Measurements from ENCODE around the gene KIAA0586.
A peak's percentile ranks its signal among the peaks of the same experiment; 100 is the strongest.
"Not testable (repeated sequence)": the region's sequence is repeated elsewhere in the genome, so short reads cannot be mapped to it uniquely, and the experiment has no call there.

The KIAA0586 gene

DNA sequence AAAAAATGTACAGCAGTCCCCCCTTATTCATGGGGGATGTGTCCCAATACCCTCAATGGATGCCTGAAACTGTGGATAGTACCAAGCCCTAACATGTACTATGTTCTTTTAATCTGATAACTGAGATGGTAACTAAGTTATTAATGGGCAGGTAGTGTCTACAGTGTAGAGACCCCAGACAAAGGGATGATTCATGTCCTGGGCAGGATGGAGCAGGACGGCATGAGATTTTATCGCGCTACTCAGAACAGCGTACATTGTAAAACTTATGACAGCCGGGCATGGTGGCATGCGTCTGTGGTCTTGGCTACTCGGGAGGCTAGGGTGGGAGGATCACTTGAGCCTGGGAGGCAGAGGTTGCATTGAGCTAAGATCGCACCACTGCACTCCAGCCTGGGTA lies 37.1 kb downstream of the KIAA0586 start:
- no peak for DNase-seq (ENCODE audit: low read depth)

DNA sequence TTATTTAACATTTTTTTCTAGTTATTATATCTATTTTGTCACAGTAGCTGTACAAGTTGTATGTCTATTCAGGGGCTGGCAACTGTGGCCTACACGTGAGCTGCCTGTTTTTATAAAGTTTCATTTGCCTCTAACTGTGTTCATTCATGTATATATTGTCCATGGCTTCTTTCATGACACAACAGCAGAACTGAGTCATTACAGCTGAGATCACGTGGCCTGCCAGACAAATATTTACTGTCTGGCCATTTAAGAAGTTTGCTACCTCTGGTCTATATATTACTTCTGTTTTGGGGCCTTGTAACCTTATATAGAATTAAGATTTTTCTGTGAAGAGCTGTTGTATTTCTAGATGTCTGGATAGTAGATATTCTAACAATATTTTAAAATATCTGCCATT lies 37.9 kb downstream of the KIAA0586 start:
- DNase-seq (ENCODE audit: low read depth): no peak

DNA sequence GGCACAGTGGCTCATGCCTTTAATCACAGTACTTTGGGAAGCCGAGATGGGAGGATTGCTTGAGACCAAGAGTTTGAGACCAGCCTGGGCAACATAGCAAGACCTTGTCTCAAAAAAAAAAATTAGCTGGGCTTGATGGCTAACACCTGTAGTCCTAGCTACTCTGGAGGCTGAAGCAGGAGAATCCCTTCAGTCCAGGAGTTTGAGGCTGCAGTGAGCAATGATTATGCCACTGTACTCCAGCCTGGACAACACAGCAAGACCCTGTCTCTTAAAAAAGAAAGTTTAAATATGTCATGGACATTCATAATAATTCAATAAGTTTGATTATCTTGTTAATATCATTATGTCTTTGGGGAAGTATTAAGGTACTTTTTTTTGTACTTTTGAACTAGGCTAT lies 38.9 kb downstream of the KIAA0586 start:
- DNase-seq (ENCODE audit: low read depth): no peak

DNA sequence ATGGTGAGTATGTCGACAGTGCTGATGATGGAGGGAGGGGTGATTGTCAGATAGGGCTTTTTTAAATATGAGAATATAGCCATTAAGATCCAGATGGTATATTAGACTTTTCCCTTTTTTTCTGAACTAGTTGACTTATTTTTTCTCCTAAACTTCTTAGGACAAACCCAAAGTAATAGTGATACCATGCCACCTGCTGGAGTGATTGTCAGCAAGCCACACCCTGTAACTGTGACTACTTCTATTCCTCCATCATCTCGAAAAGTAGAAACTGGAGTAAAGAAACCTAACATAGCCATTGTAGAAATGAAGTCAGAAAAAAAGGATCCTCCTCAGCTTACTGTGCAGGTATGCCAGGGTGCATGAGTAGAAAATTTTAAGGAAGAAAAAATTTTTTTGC lies 40.1 kb downstream of the KIAA0586 start:
- DNase-seq (ENCODE audit: low read depth): no peak

DNA sequence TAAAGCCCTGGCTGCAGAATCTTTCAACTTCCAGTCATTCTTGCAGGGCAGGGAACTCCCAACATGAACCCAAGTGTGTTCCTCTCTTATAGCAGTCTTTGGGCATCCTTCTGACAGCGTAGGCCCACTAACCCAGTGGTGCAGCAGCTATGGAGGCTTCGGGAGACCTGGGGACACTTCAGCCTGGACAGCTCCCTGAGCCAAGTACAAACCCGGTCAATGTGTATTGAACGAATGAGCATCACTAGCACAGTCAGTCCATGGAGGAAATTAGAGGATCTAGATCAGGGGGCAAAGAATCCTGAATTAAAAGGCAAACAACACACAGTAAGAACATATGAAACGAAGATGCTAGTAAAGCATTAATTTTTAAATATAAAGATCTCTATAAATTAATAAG lies 41.8 kb downstream of the KIAA0586 start:
- no peak for DNase-seq (ENCODE audit: low read depth)

DNA sequence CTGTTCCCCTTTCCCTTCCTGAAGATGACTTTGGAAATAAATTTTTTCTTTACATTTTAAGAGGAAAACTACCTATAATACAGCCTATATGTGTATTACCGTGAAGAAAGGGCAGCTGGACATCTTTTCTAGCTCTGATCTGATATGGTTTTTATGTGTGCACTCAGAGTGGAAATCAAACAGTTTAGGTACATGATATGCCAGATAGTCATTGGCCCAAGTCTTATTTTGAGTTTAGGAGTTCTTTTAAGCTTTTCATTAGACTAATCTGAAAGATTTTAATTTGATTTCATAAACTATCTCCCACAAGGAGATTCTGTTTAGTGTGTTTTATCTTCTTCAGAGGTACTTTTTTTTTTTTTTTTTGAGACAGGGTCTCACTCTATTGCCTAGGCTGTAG lies 48.8 kb downstream of the KIAA0586 start:
- DNase-seq (ENCODE audit: low read depth): no peak

DNA sequence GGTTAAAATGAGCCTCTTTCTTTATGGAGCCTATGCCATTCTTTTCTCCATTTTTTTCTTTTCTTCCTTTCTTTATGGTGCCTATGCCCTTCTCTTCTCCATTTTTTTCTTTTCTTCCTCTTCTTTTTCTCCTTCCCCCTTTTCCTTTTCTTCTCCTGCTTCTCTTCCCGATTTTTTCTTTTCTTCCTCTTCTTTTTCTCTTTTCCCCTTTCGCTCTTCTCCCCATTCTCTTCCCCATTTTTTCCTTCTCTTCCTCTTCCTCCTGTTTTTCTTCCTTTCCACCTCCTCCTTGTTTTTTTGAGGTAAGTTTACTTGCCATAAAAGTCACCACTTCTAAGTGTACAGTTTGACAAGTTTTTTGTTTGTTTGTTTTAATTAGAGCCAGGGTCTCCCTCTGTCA lies 50.1 kb downstream of the KIAA0586 start:
- DNase-seq (ENCODE audit: low read depth): no peak

DNA sequence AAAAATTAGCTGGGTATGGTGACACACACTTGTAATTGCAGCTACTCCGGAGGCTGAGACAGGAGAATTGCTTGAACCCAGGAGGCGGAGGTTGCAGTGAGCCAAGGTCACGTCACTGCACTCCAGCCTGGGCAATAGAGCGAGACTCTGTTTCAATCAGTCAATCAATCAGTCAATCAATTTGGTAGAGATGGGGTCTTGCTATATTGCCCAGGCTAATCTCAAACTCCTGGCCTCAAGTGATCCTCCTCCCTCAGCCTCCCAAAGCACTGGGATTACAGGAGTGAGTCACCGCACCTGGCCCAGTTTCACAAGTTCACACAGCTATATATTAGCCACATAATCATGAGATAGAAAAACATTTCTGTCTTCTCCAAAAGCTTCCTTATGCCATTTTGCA lies 50.8 kb downstream of the KIAA0586 start:
- not testable (repeated sequence) for DNase-seq (ENCODE audit: low read depth)

DNA sequence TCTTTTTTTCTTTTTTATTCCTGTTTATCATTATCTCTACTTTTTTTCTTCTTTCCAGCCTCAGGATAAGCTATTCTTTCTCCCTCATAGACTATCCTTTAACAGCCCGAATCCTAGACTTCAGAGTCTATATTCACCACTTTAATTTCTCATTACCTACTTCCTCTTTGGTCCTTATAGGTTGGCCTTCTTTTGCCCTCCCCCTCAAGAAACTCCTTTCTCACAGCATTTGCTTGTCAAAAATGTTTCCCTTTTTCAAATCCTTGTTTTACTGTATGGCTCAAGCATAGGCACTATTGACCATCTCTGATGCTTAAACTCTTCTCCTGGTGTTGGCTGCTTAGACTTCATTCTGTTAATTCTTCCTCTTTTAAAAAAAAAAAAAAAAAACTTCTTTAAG lies 52.5 kb downstream of the KIAA0586 start:
- no peak for DNase-seq (ENCODE audit: low read depth)

DNA sequence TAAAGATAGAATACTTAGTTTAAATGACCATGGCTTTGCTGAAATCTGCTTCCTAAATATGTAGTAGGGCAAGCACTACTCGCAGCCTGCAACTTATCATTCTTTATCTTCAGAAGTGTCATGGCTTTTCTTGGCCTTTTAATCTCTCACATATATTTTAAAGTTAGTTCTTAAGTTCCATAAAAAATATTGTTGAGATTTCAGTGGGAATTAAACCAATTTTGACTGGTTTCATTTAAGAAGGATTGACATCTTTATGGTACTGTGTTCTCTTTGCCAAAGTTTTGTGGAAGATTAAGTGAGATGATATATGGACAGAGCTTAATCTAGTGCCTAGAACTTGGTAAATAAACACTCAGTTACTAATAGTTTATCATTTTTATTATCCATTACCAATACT lies 56.7 kb downstream of the KIAA0586 start:
- no peak for DNase-seq (ENCODE audit: low read depth)

DNA sequence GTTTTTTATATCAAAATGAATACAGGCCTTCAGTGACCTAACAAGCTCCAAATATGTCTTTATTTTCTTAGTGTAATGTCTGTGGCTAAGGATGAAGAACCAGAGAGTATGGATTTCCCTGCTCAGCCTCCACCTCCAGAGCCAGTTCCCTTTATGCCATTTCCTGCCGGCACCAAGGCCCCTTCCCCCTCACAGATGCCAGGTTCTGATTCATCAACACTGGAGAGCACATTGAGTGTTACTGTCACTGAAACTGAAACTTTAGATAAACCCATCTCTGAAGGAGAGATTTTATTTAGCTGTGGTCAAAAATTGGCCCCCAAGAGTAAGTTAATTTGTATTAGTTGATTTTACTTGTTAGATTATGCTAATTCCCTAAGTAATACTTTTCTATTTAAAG lies 61.0 kb downstream of the KIAA0586 start:
- no peak for DNase-seq (ENCODE audit: low read depth)

DNA sequence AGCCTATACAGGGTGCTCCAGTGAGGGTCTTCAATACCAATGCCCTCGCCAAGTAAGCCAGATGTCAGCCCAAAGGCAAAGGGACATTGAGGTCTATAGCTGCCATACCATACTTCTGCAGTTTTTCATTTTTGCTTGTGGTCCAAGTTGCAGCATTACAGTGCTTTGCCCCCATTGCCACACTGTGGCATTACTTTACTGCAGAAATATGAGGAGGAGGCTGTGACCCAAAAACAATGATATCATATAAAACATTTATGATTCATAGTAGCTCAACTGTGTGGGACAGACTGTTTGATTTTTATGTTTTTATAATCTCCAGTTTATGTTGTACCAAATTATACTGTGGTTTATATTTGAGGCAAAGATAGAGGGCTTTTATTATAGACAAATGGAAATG lies 64.1 kb downstream of the KIAA0586 start:
- DNase-seq (ENCODE audit: low read depth): no peak

DNA sequence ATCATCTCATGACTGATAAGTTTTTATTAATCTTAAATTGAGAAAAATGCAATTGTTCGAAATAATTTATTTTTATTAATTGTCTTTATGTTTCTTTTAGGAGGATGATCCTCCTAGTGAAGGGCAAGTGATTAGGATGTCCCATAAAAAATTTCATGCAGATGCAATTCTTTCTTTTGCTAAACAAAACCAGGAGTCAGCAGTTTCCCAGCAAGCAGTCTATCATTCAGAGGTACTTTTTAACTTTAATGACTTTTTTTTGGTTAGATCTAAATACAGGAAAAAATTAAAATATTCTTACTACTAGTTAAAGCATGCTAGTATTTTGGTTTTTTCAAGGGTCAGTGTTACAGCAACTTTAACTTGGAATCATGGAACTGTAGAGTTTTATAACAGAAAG lies 64.5 kb downstream of the KIAA0586 start:
- DNase-seq (ENCODE audit: low read depth): no peak

DNA sequence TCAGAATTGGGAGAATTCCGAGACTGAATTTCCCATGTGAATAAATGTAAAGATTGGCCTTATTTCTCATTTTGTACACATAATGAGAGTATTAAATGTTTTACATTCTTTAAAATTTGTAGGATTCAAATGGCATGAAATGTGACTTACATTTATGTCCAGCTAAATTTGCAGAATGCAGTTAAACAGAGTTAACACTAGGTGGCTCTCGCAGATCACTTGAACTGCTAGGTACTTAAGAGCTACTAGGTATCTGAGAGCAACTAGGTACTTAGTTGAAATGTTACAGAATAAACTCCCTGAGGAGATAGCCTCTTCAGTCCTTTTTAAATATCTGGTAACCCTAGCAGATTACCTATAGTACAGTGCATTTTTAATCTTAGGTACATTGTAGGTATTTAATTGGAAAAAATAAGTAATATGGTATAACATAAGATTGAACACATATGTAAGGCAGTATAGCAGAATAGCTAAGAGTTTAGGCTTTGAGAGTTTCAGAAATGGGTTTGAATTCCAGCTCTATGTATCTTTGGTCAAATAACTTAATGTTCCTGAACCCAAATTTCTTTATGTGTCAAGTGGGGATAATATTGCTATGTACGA lies 73.8 kb downstream of the KIAA0586 start:
- DNase-seq (ENCODE audit: low read depth): peak; percentile 78

DNA sequence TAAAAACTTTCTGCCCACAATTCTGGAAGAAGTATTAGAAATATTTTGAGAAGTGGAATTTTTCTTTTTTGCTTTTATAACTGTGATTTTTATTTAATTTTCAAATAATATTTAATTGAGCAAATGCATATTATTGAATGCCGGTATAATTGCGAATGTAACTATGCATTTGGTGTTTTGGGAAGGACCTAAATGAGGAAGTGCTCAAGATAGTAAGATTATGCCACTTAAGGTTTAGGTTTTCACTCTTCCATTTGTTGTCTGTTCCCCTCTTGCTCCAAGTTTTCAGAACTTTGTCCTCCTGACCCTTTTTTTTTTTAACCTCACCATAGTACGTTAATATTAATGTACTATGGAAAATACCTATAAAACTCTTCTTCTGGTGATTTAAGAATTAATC lies 85.8 kb downstream of the KIAA0586 start:
- DNase-seq (ENCODE audit: low read depth): no peak

DNA sequence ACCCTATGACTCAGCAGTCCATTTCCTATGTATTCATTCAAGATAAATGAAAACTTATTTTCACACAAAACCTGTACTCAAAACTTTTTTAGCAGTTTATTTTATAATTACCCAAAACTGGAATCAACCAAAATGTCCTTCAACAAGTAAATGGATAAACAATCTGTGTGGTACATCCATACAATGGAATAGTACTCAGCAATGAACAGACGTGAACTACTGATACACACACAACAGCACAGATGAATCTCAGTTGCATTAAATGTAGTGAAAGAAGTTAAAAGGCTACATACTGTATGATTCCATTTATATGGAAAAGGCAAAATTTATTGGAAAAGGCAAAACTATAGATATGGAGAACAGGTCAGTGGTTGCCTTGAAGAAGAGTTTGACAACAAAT lies 90.1 kb downstream of the KIAA0586 start:
- DNase-seq (ENCODE audit: low read depth): no peak

DNA sequence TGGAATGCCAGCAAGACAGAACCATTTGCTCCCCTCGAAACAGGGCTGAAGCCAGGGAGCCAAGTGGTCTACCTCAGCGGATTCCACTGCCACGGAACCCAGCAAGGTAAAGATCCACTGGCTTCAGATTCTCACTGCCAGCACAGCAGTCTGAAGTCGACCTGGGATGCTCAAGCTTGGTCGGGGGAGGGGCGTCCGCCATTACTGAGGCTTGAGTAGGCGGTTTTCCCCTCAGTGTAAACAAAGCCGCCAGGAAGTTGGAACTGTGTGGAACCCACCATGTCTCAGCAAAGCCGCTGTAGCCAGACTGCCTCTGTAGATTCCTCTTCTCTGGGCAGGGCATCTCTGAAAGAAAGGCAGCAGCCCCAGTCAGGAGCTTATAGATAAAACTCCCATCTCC lies 98.2 kb downstream of the KIAA0586 start:
- DNase-seq (ENCODE audit: low read depth): not testable (repeated sequence)

DNA sequence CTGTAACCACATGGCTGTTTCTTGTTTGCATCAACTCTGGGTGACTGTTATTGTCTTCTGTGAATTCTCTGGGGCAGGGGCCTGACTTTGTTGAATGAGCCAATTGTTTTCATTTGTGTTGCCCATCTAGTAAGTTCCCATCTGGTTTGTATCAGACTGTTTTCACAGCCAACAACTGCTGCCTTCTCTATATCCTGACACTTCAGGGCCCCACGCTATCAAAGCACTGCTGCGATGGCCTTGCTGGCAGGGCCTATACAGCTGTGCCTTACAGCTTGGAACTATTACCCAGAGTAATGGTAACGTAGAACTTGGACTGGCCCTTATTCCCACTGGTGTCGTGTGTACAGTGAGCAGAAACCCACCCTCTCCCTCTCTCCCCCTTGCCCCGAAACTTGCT lies 105.9 kb downstream of the KIAA0586 start:
- peak; percentile 14 for DNase-seq (ENCODE audit: low read depth)

DNA sequence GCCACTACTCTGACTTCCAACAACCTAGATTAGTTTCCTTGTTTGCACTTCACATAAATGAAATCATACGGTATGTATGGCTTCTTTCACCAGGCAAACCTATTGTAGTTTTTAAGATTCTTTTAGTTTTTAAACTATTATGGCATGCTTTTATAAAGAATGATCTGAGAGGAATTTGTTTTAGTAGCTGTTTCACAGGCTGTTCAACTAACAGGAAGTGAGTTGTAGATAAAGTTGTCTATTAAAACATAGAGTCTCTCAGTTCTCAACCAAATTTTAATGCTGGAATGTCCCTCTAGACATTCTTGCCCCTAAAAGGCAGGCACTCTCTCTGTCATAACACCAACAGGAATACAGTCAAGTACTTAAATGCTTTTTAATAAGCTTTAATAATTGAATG lies 107.5 kb downstream of the KIAA0586 start:
- DNase-seq (ENCODE audit: low read depth): no peak

DNA sequence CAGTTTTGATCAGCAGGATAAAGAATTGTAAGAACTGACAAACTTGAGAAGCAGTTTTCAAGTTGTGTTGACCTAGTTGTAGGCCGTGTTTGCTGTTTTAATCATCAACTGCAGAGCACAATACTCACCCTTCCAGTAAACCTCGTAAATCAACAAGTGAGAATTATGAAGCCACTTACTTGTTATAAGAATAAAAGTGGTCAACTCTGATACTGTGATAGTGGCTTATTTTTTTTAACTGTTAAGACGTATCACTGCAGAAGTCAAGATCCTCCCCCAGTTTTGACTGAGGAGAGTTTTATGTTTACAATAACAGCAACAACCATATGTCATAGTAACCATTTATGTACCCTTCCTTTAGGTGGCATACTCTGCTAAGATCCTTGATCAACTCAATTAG lies 109.5 kb downstream of the KIAA0586 start:
- no peak for DNase-seq (ENCODE audit: low read depth)

DNA sequence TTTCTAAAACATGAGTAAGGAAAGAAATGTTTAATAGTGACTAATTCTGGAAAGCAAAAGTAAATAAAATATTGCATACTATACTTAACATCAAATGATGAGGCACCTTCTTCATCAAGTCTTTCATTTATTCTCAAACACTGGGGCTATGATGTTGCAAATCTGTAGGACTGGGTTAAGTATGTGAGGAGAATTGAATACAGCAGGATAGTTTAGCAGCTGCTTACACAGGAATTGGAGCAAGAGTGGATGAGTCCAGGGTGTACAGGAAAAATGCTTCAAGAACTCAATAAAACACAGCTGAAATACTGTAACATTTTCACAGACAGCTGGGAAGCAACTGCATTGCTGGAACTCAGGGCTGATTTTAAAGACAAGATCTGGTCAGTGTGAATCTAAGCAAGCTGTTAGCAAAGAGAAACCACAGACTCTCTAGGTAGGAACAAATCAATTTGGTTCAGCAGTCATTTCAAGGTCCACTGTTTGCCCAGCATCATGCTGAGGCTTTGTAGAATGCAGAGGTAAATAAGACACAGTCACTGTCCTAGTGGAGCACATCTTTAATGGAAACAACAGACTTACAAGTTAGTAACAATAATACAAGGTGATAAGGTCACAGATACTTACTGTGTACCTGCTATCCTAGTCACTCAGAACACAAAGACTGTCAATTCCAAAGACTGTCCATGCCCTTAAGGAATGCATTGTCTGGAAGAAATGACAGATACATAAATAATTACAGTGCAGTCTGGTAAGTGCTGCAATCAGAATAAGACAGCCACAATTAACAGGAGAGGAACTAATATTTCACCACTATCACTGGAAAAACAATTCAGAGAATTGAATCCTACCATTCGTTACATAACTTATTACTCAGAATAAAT lies 113.5 kb downstream of the KIAA0586 start:
- no peak for DNase-seq (ENCODE audit: low read depth)

DNA sequence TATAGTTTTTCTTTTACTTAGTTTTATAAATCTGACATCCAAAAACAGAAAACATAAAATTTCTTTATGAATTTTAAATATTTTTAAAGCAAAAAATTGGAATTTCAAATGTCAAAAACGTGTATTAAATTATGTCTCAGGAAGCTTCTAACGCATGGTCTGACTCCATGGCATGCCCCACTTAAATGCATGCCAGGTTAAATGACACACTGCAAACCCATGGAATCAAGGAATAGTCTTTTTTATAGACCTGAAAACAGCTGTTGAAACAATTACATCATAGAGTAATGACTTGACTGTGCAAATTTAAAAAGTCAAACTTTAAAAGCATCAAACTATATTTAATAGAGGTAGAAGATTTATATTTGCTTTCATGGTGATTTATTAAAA lies 114.1 kb downstream of the KIAA0586 start:
- DNase-seq (ENCODE audit: low read depth): no peak

DNA sequence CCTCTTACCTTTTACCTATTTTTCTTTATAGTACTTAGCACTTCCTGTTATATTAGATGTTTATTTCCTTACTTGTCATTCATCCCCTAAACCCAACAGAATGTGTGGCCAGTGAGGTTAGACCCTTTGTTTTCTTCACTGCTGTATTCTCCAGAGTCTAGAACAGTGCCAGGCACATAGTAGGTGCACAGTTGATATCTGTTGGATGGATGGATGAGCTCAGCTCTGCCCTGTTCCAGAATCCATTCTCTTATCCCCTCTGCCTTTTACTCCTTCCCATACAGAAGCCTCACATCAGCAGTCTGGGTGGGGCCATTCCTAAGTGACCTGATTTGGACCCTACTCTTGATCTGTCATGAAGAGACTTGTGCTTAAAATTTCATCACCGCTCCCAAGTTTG lies 115.7 kb downstream of the KIAA0586 start:
- no peak for DNase-seq (ENCODE audit: low read depth)

DNA sequence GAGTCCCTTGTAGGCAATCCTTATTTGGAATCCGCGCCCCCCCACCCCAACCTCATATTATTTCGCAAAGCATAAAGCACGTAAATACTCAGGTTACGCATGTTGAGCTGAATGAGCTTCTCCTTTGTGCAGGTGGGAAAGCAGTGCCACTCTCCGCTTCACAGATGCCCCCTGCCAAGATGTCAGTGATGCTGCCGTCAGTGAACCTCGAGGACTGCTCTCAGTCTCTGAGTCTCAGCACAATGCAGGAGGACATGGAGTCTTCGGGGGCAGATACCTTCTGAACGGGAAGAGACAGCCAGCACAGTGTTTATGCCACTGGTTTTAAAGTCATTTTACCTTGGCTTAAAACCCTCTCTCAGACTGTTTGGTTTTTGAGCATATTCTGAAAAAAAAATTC lies 120.1 kb downstream of the KIAA0586 start:
- no peak for DNase-seq (ENCODE audit: low read depth)

All from fibroblast of the conjunctiva (primary cell).